Colonic mucosa (tissue), 4 donors: ENCODE results near the gene GP1BA. TPM values are rescaled to one million over a fixed set of nuclear protein-coding genes. Genes with fewer than 3 reads are reported as not detected.

ENCODE experiments used
- DNase-seq: peaks from one replicate; pipeline ENCODE4 v3.0.0-alpha.2; 2020
- H3K27ac ChIP-seq: fragments of 200-600 bp; one replicate; pipeline ENCODE4 v1.8.0; 2021
- H3K27me3 ChIP-seq: fragments of 200-600 bp; one replicate; pipeline ENCODE4 v1.8.0; 2021
- H3K36me3 ChIP-seq: fragments of 200-600 bp; one replicate; pipeline ENCODE4 v1.8.0; 2021
- H3K4me1 ChIP-seq: fragments of 200-600 bp; one replicate; pipeline ENCODE4 v1.8.0; 2021; ENCODE audit warnings: mild to moderate bottlenecking
- H3K4me3 ChIP-seq: fragments of 200-600 bp; one replicate; pipeline ENCODE4 v1.8.0; 2021
- H3K9ac ChIP-seq, 2 donors: one replicate each; pipeline ENCODE4 v1.7.0; 2013; ENCODE audit warnings: control low read depth in 2 of 2, low read depth in 2 of 2, low read length in 2 of 2
- H3K9me3 ChIP-seq: fragments of 200-600 bp; one replicate; pipeline ENCODE4 v1.8.0; 2021
- intact Hi-C: fragments of 100-400 bp; cut with DNase I; formaldehyde crosslinking; loops from one replicate; pipeline ENCODE4 v1.14.1; 2022
- total RNA-seq, 2 donors: library from RNA; stranded (reverse); fragmentation: NEBNext Ultra II Directional in 1 of 2; extraction: Animal tissue kit (Norgen Biotek cat#: 25700) in 1 of 2; gene quantifications; one replicate each; pipeline ENCODE4 v1.2.1, GENCODE V29; 2021
- TF ChIP-seq, protein P1 (sequence below): fragments of 200-600 bp; IDR thresholded peaks from one replicate; pipeline ENCODE4 v1.8.0; 2022; ENCODE audit warnings: antibody characterized with exemption, mild to moderate bottlenecking
- donor health status: healthy.
- donor health status: DM: no; HTN: no; CAD: no.
- donor health status: DM: no; HTN: no; CAD: no.

The GP1BA gene
- total RNA-seq, 2 donors from 2014 or later = not detected

DNA sequence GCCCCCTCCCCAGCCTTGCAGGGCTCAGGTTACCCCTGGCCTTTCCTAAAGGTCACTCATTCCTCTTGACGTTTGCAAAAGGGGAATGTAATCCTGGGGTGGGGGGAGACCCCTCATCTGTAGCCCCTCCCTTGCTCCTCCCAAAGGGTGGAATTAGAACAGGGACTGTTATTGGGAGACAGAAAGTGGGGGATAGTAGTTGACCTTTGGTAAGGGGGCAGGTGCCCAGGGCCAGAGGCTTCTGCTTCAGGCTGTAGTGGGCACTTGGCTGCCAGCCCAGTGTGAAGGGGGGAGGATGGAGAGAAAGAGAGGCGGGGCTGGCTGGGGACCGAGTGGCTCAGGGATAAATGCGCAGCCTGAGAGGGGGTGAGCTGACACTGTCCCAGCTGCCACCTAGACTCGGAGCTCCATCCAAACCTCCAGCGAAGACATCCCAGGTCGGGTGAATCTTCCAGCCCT, 18.7 kb downstream of the GP1BA start, which contains the start of gene ENO3:
Gene ENO3, plus strand, starts transcription at position 374 of the 459 bp plus-strand sequence. CDS start 711 bp downstream, outside the sequence.
- peaks cover 7% of the 10 kb centered on the region for H3K4me1 ChIP-seq
- peak; percentile 48 for DNase-seq

DNA sequence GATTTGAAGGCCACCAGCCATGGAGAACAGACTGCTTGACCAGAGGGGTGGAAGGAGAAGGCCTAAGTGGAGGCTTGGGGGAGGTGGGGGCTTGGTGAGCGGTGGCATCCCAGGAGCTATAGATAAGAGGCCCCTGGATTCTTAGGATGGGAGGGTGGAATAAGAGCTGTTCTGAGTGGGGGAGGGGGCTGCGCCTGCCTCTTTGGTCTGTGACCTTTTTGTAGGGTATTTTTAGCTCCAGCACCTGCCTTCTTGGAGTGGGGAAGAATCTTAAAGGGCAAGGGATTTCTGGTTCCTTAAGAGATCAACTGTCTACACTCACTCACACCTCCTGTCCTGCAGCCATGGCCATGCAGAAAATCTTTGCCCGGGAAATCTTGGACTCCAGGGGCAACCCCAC, 19.4 kb downstream of the GP1BA start:
- Histone ChIP-seq H3K27ac (no peak overlapping the region), H3K27me3 (no peaks in the 10 kb centered on the region), H3K36me3 (peaks cover 1% of the 10 kb centered on the region), H3K9ac (no peak overlapping the region), H3K4me3 (no peak overlapping the region), H3K4me1 (peaks cover under 1% of the 10 kb centered on the region), H3K9me3 (no peaks in the 10 kb centered on the region)
- no peak for DNase-seq
- intact Hi-C loops = no loop called here
- TF ChIP-seq, protein P1, sequence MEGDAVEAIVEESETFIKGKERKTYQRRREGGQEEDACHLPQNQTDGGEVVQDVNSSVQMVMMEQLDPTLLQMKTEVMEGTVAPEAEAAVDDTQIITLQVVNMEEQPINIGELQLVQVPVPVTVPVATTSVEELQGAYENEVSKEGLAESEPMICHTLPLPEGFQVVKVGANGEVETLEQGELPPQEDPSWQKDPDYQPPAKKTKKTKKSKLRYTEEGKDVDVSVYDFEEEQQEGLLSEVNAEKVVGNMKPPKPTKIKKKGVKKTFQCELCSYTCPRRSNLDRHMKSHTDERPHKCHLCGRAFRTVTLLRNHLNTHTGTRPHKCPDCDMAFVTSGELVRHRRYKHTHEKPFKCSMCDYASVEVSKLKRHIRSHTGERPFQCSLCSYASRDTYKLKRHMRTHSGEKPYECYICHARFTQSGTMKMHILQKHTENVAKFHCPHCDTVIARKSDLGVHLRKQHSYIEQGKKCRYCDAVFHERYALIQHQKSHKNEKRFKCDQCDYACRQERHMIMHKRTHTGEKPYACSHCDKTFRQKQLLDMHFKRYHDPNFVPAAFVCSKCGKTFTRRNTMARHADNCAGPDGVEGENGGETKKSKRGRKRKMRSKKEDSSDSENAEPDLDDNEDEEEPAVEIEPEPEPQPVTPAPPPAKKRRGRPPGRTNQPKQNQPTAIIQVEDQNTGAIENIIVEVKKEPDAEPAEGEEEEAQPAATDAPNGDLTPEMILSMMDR = no peak

More for the DNA sequence above, 18.7 kb downstream of the GP1BA start, which contains the start of gene ENO3:
- intact Hi-C loops = no loop called here
- Histone ChIP-seq H3K9me3 (no peaks in the 10 kb centered on the region), H3K27me3 (no peaks in the 10 kb centered on the region), H3K27ac (peak within 1 kb of the TSS; percentile 98), H3K9ac (peak within 1 kb of the TSS; percentile 70 to 86), H3K36me3 (peaks cover 5% of the 10 kb centered on the region), H3K4me3 (peak within 1 kb of the TSS; percentile 89)
- TF ChIP-seq, protein P1 = no peak

- Histone ChIP-seq H3K9me3 (no peaks in the 10 kb centered on the region), H3K27ac (no peak overlapping the region), H3K4me1 (no peaks in the 10 kb centered on the region), H3K36me3 (no peaks in the 10 kb centered on the region), H3K9ac (no peak overlapping the region), H3K27me3 (no peaks in the 10 kb centered on the region), H3K4me3 (no peak overlapping the region)
- TF ChIP-seq, protein P1 = no peak
- intact Hi-C loops = no loop called here
- DNase-seq = no peak
Measured at GRCh38 chr17:4953451-4953961, 21.4 kb downstream of the GP1BA start.

DNA sequence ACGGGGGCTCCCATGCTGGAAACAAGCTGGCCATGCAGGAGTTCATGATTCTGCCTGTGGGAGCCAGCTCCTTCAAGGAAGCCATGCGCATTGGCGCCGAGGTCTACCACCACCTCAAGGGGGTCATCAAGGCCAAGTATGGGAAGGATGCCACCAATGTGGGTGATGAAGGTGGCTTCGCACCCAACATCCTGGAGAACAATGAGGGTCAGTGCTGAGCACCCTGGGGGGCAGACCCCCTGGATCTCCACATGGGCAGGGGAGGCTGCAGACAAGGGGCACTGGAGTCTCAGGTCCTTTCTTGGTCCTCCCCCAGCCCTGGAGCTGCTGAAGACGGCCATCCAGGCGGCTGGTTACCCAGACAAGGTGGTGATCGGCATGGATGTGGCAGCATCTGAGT, 23.0 kb downstream of the GP1BA start:
- TF ChIP-seq, protein P1 = no peak
- no peak for DNase-seq
- intact Hi-C loops = no loop called here

DNA sequence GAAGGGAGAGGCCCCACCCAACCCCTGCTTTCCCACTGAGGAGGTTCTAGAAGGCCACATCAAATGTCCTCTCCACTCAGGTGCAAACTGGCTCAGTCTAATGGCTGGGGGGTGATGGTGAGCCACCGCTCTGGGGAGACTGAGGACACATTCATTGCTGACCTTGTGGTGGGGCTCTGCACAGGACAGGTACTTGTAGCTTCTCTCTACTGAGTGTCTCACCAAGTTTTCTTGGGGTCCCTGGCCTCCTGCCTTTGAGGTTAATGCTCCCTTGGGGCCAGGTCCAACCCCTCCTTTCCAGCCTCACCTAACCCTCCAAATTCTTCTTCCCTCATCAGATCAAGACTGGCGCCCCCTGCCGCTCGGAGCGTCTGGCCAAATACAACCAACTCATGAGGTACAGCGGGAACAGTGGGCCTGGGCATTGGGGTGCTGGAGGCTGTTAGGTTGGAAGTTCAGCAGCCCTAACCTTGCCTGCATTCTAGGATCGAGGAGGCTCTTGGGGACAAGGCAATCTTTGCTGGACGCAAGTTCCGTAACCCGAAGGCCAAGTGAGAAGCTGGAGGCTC, 24.5 kb downstream of the GP1BA start:
- intact Hi-C loops = no loop called here
- no peak overlapping the region for H3K9ac ChIP-seq
- H3K36me3 ChIP-seq = no peaks in the 10 kb centered on the region
- no peaks in the 10 kb centered on the region for H3K9me3 ChIP-seq
- TF ChIP-seq, protein P1 = no peak
- no peaks in the 10 kb centered on the region for H3K4me1 ChIP-seq
- DNase-seq = no peak
- no peak overlapping the region for H3K4me3 ChIP-seq
- no peak overlapping the region for H3K27ac ChIP-seq
- H3K27me3 ChIP-seq = no peaks in the 10 kb centered on the region

More for the DNA sequence above, 23.0 kb downstream of the GP1BA start:
- Histone ChIP-seq H3K27ac (no peak overlapping the region), H3K9ac (no peak overlapping the region), H3K36me3 (no peaks in the 10 kb centered on the region), H3K4me1 (no peaks in the 10 kb centered on the region), H3K9me3 (no peaks in the 10 kb centered on the region), H3K27me3 (no peaks in the 10 kb centered on the region), H3K4me3 (no peak overlapping the region)
